ENCODE measurements around the gene ADGRE1. TPM values are rescaled to one million over a fixed set of nuclear protein-coding genes. Genes with fewer than 3 reads are reported as not detected.

Gene ADGRE1
- total and polyA plus RNA-seq, 2 of the 13 experiments (the other 11 are each of a cell fraction or from before 2014, with no cell fraction given), result not detected

GRCh38 chr19:6886277-6886897, 992 bp upstream of the ADGRE1 start (continued):
- TF ChIP-seq, protein P1, sequence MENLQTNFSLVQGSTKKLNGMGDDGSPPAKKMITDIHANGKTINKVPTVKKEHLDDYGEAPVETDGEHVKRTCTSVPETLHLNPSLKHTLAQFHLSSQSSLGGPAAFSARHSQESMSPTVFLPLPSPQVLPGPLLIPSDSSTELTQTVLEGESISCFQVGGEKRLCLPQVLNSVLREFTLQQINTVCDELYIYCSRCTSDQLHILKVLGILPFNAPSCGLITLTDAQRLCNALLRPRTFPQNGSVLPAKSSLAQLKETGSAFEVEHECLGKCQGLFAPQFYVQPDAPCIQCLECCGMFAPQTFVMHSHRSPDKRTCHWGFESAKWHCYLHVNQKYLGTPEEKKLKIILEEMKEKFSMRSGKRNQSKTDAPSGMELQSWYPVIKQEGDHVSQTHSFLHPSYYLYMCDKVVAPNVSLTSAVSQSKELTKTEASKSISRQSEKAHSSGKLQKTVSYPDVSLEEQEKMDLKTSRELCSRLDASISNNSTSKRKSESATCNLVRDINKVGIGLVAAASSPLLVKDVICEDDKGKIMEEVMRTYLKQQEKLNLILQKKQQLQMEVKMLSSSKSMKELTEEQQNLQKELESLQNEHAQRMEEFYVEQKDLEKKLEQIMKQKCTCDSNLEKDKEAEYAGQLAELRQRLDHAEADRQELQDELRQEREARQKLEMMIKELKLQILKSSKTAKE (CRISPR knock-in tag; IDR thresholded peaks at IDR 0.05; ENCODE audit: borderline replicate concordance), result no peak
- TF ChIP-seq NFIB (CRISPR knock-in tag; IDR thresholded peaks at IDR 0.05; ENCODE audit: borderline replicate concordance) (no peak), HOXA9 (CRISPR knock-in tag; IDR thresholded peaks at IDR 0.05; ENCODE audit: borderline replicate concordance) (no peak)

DNA sequence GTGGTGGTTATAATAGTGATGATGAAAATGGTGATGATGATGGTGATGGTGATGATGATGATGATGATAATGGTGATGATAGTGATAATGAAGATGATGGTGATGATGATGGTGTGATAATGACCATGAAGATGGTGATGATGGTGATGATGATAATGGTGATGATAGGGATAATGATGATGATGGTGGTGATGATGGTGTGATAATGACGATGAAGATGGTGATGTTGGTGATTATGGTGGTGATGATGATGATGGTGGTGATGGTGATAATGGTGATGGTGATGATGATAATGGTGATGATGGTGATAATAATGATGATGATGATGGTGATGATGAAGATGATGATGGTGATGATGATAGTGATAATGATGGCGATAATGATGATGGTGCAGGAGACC, 1.6 kb downstream of the ADGRE1 start:
- H3K27me3 ChIP-seq (ENCODE audit: control insufficient read depth in 1 of 2, insufficient read depth in 2 of 2, low read length in 2 of 2), result peaks cover 0 to 2% of the 10 kb centered on the region in 2 experiments; a peak in 1 of 5 replicates
- no TSS peak for BruUV-seq (replicated peaks)
- intact Hi-C loops (cut with micrococcal nuclease; ENCODE audit: unreplicated experiment), result no loop called here
- CTCF ChIA-PET (ENCODE audit: low intra/inter-chr PET ratio, low total read pairs), result no interaction called here
- H3K79me2 ChIP-seq (ENCODE audit: insufficient read depth, low read length), result no peaks in the 10 kb centered on the region
- no peak overlapping the region for H3K27ac ChIP-seq (ENCODE audit: extremely low read length, insufficient read depth, low read length)
- DNase-seq (ENCODE audit: low spot score) (no peak), FAIRE-seq (no peak), ATAC-seq (no peak)
- no peak overlapping the region for H3K9ac ChIP-seq (ENCODE audit: insufficient read depth, low read depth, low read length)
- no peak overlapping the region for H3K4me2 ChIP-seq (ENCODE audit: low read depth, low read length)
- 48% methylated on average over 2 of the region's 2 CpGs for WGBS (ENCODE audit: low lambda C conversion rate)
- in situ Hi-C loops (cut with HindIII; ENCODE audit: extremely low pct_ligation_motif_present, low pct_unique_long_range_greater_than_20kb), result no loop called here
- no peaks in the 10 kb centered on the region for H3K9me3 ChIP-seq (ENCODE audit: low read length)
- no peaks in the 10 kb centered on the region for H4K20me1 ChIP-seq (ENCODE audit: insufficient read depth, low read length)
- H3K4me3 ChIP-seq (replicated peaks in 1 of 3; ENCODE audit: insufficient read depth in 1 of 3, low read depth in 2 of 3, low read length in 3 of 3), result no peak overlapping the region
- H3K36me3 ChIP-seq (replicated peaks in 1 of 2; ENCODE audit: control insufficient read depth in 1 of 2, insufficient read depth in 2 of 2, low read length in 2 of 2), result no peaks in the 10 kb centered on the region
- H3K4me1 ChIP-seq (ENCODE audit: insufficient read depth, low read length), result no peaks in the 10 kb centered on the region
- no peak overlapping the region for H2AFZ ChIP-seq (ENCODE audit: low read length)
- POLR2A ChIA-PET, result no interaction called here
- TF ChIP-seq STAT5B (CRISPR knock-in tag; IDR thresholded peaks at IDR 0.05) (no peak), NBN (conservative IDR thresholded peaks at IDR 0.05) (peak; percentile 85; the same call in 1 of the 2 replicates), ZSCAN31 (CRISPR knock-in tag; IDR thresholded peaks at IDR 0.05; ENCODE audit: low read depth) (no peak), SP5 (CRISPR knock-in tag; IDR thresholded peaks at IDR 0.05; ENCODE audit: borderline replicate concordance, low read depth) (no peak), ARID4A (CRISPR knock-in tag; IDR thresholded peaks at IDR 0.05; ENCODE audit: borderline replicate concordance) (no peak), DDIT3 (CRISPR knock-in tag; IDR thresholded peaks at IDR 0.05) (no peak), THYN1 (CRISPR knock-in tag; IDR thresholded peaks at IDR 0.05; ENCODE audit: borderline replicate concordance, low read depth) (no peak), FOXO1 (CRISPR knock-in tag; IDR thresholded peaks at IDR 0.05) (no peak), FOXP1 (IDR thresholded peaks at IDR 0.05) (peak; percentile 33; the same call in 1 of the 2 replicates), FOXP1 (CRISPR knock-in tag; IDR thresholded peaks at IDR 0.05) (no peak), ZNF512B (CRISPR knock-in tag; IDR thresholded peaks at IDR 0.05; ENCODE audit: borderline replicate concordance) (no peak)

Measured in HepG2 (cell line).